ENCODE data around the gene C17orf75. TPM values are rescaled to one million over a fixed set of nuclear protein-coding genes. Genes with fewer than 3 reads are reported as not detected.
"Not testable (repeated sequence)": the region's sequence is repeated elsewhere in the genome, so short reads cannot be mapped to it uniquely, and the experiment has no call there.

C17orf75 gene
- total and polyA plus RNA-seq, 10 of the 15 experiments (the other 5 are each of a cell fraction or from before 2014, with no cell fraction given) = 21.7 to 53.0 (median 27.3) TPM

GRCh38 chr17:32323046-32323445 is 18.9 kb downstream of the C17orf75 start (continued):
- no peak for TF ChIP-seq CBX5 (IDR thresholded peaks at IDR 0.05; ENCODE audit: low read depth)

- SMC1A ChIA-PET (ENCODE audit: uncharacterized antibody, unreplicated experiment) = interaction anchor here (0.6 to 3.6 kb wide), 4 partner anchors 68 to 317 kb away, joined by 3 to 22 read pairs (median 3); no protein-coding TSS in a partner anchor
- no peak overlapping the region for H3K4me3 ChIP-seq
- H3K9ac ChIP-seq (ENCODE audit: control insufficient read depth, insufficient read depth, low read length) = no peak overlapping the region
- H3K36me3 ChIP-seq (ENCODE audit: control insufficient read depth in 2 of 2, insufficient read depth in 2 of 2, low read length in 1 of 2) = no peaks in the 10 kb centered on the region
- H3K9me3 ChIP-seq (replicated peaks; ENCODE audit: control insufficient read depth, insufficient read depth, low read length) = no peaks in the 10 kb centered on the region
- no peaks in the 10 kb centered on the region for H3K79me2 ChIP-seq (ENCODE audit: control insufficient read depth, insufficient read depth, low read length)
- in situ Hi-C loops (cut with MboI) (no loop called here), intact Hi-C loops (cut with micrococcal nuclease; ENCODE audit: unreplicated experiment) (no loop called here)
- FAIRE-seq (no peak), DNase-seq (ENCODE audit: low read depth, low spot score) (no peak), ATAC-seq (no peak)
- TF ChIP-seq RELA (IDR thresholded peaks at IDR 0.05; ENCODE audit: borderline replicate concordance, partially characterized antibody) (no peak), MLLT1 (IDR thresholded peaks at IDR 0.05) (no peak), MYB (IDR thresholded peaks at IDR 0.05; ENCODE audit: borderline replicate concordance, low read depth, low read length) (no peak), FOS (IDR thresholded peaks at IDR 0.05; ENCODE audit: borderline replicate concordance, extremely low read depth, insufficient read length) (no peak)
- BruUV-seq (replicated peaks) = no TSS peak
- H4K20me1 ChIP-seq (ENCODE audit: control insufficient read depth, insufficient read depth) = no peaks in the 10 kb centered on the region
- H3K27me3 ChIP-seq (replicated peaks in 1 of 2; ENCODE audit: control insufficient read depth in 2 of 2, insufficient read depth in 2 of 2, low read length in 1 of 2) = peaks cover 0 to under 1% of the 10 kb centered on the region in 2 experiments; a peak in 1 of 4 replicates
- CTCF ChIA-PET = interaction anchor here (1.1 to 7.9 kb wide), 5 partner anchors 11 to 128 kb away, joined by 3 to 132 read pairs (median 6); no protein-coding TSS in a partner anchor
- POLR2A ChIA-PET = interaction anchor here (0.5 kb wide), 3 partner anchors 8 to 23 kb away, joined by 3 read pairs; no protein-coding TSS in a partner anchor
- RAD21 ChIA-PET (ENCODE audit: unreplicated experiment) = no interaction called here
- 81% methylated on average over 13 of the region's 15 CpGs for WGBS (ENCODE audit: insufficient coverage, insufficient replicate concordance, low lambda C conversion rate, missing lambda C conversion rate)
- H3K27ac ChIP-seq (ENCODE audit: control insufficient read depth, insufficient read depth) = no peak overlapping the region
- no peak overlapping the region for H3K4me2 ChIP-seq (ENCODE audit: control insufficient read depth, insufficient read depth)
- peaks cover 7% of the 10 kb centered on the region for H3K4me1 ChIP-seq (ENCODE audit: control insufficient read depth, insufficient read depth, low read length)
- no peak overlapping the region for H2AFZ ChIP-seq (ENCODE audit: control insufficient read depth, low read depth, low read length)
Observed at GRCh38 chr17:32320847-32321246, 21.1 kb downstream of the C17orf75 start.

- ChIA-PET CTCF (interaction anchor here (0.6 to 7.9 kb wide), 17 partner anchors 12 to 314 kb away, joined by 3 to 132 read pairs (median 4); partner anchors contain the start of gene PSMD11), POLR2A (interaction anchor here (1.4 kb wide), 1 partner anchor 9 kb away, joined by 4 read pairs; no protein-coding TSS in a partner anchor), RAD21 (ENCODE audit: unreplicated experiment) (interaction anchor here (0.9 to 5.8 kb wide), 9 partner anchors 8 to 192 kb away, joined by 3 to 53 read pairs (median 4); partner anchors contain the start of gene PSMD11), SMC1A (ENCODE audit: uncharacterized antibody, unreplicated experiment) (interaction anchor here (0.6 to 3.6 kb wide), 16 partner anchors 8 to 316 kb away, joined by 3 to 22 read pairs (median 3); no protein-coding TSS in a partner anchor)
- H3K4me1 ChIP-seq (ENCODE audit: control insufficient read depth, insufficient read depth, low read length); H3K4me3 ChIP-seq; H3K36me3 ChIP-seq (ENCODE audit: control insufficient read depth in 2 of 2, insufficient read depth in 2 of 2, low read length in 1 of 2); H3K27me3 ChIP-seq (replicated peaks in 1 of 2; ENCODE audit: control insufficient read depth in 2 of 2, insufficient read depth in 2 of 2, low read length in 1 of 2); H3K4me2 ChIP-seq (ENCODE audit: control insufficient read depth, insufficient read depth); H3K79me2 ChIP-seq (ENCODE audit: control insufficient read depth, insufficient read depth, low read length); intact Hi-C loops (cut with micrococcal nuclease; ENCODE audit: unreplicated experiment); H2AFZ ChIP-seq (ENCODE audit: control insufficient read depth, low read depth, low read length); BruUV-seq (replicated peaks); H3K27ac ChIP-seq (ENCODE audit: control insufficient read depth, insufficient read depth); ATAC-seq; H3K9me3 ChIP-seq (replicated peaks; ENCODE audit: control insufficient read depth, insufficient read depth, low read length); H4K20me1 ChIP-seq (ENCODE audit: control insufficient read depth, insufficient read depth); FAIRE-seq; in situ Hi-C loops (cut with MboI); DNase-seq (ENCODE audit: low read depth, low spot score); H3K9ac ChIP-seq (ENCODE audit: control insufficient read depth, insufficient read depth, low read length): not testable (repeated sequence)
- WGBS (ENCODE audit: insufficient coverage, insufficient replicate concordance, low lambda C conversion rate, missing lambda C conversion rate) = 89% methylated on average over 6 of the region's 6 CpGs
Observed at GRCh38 chr17:32320080-32320479, 21.9 kb downstream of the C17orf75 start.
